T-helper 9 cell (primary cell): Measurements from ENCODE around the gene RNF182.
"Not testable (repeated sequence)": the region's sequence is repeated elsewhere in the genome, so short reads cannot be mapped to it uniquely, and the experiment has no call there.

Experiments used
- DNase-seq: peaks from one replicate; pipeline ENCODE4 v3.0.0-alpha.2; 2020
- total RNA-seq, 2 donors: gene quantifications; one replicate each; lab custom pipeline; 2026; lab: John Stamatoyannopoulos, UW

Gene RNF182, protein sequence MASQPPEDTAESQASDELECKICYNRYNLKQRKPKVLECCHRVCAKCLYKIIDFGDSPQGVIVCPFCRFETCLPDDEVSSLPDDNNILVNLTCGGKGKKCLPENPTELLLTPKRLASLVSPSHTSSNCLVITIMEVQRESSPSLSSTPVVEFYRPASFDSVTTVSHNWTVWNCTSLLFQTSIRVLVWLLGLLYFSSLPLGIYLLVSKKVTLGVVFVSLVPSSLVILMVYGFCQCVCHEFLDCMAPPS
- 0 to 0.42 reads per million in 2 donors for total RNA-seq

DNA sequence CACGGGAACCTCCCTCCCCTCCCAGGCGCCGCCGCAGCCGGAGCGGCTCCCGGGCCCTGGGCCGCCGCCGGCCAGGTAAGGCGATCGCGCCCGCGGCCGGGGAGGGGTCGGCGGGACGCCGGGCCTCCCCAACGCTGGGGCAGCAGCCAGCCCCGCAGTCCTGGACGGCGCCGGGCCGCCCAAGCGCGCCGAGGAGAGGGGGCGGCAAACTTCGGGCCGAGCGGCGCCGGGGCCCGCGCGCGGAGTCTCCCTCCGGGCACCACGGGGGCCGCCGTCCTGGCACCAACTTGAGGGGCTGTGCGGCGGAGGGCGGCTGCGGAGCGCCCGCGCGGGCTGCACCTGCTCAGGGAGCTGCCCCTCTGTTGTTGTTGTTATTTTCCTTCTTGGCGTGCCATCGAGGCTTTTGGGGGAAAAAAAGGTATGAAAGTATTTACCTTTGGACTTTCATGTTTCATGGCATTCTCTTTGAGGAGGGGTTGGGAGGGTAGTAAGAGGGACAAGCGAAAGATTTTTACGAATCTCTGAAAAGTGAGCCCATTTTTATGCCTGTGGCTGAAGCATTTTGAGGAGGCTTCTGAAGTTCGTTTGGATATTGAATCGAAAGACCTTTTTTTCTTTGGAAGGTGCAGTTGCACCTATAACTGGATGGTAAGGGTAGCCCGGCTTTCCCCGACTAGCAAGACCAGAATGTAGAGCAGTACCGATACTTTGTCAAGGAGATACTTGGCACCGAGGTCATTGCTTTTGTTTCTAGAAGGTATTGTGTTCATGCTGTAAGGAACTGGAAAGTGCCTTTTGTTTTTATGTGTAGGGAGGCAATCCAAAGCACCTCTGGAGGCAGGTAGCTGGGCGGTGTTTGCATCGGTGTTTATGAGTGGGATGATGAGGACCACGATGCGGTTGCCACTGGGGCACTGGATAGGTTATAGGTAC is at the start of gene RNF182:
Gene RNF182 (plus strand): TSS at position 4 of the 933 bp plus-strand sequence. CDS start 52,168 bp downstream, outside the sequence.
- DNase-seq = no peak

DNA sequence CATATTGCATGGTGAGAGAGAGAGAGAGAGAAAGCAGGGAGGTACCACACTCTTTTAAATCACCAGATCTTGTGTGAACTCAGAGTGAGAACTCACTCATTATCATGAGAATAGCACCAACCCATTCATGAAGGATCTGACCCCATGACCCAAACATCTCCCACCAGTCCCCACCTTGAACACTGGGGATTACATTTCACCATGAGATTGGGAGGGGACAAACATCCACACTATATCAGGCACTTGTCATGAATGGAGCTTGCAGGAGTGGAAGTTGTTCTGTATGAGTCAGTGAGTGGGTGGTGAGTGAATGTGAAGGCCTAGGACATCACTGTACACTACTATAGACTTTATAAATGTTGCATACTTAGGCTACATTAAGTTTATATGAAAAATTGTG is 47.7 kb upstream of the RNF182 start:
- no peak for DNase-seq

DNA sequence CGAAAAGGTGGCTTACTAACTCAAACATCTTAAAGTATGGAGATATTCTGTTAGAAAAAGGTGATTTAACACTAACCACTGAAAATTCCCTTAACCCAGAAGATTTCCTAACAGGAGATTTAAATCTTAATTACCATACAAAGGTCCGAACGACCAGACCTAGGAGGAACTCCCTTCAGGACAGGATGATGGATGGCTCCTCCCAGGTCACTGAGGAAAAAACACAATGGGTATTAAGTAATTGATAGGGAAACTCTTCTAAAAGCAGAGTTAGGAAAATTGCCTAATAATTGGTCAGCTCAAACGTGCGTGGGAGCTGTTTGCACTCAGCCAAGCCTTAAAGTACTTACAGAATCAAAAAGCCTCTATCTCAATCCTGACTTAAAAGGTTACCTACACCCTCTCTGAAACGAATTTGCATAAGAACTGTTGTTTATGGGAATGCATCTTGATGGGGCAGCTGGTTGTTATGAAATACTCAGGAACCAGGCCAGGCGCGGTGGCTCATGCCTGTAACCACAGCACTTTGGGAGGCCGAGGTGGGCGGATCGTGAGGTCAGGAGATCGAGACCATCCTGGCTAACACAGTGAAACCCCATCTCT is 44.6 kb upstream of the RNF182 start:
- DNase-seq = not testable (repeated sequence)

DNA sequence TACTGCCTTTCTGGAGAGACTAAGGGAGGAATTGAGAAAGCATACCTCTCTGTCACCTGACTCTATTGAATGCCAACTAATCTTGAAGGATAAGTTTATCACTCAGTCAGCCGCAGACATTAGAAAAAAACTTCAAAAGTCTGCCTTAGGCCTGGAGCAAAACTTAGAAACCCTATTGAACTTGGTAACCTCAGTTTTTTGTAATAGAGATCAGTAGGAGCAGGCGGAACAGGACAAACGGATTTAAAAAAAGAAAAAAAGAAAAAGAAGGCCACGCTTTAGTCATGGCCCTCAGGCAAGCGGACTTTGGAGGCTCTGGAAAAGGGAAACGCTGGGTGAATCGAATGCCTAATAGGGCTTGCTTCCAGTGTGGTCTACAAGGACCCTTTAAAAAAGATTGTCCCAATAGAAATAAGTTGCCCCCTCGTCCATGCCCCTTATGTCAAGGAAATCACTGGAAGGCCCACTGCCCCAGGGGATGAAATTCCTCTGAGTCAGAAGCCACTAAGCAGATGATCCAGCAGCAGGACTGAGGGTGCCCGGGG is 43.1 kb upstream of the RNF182 start:
- no peak for DNase-seq

DNA sequence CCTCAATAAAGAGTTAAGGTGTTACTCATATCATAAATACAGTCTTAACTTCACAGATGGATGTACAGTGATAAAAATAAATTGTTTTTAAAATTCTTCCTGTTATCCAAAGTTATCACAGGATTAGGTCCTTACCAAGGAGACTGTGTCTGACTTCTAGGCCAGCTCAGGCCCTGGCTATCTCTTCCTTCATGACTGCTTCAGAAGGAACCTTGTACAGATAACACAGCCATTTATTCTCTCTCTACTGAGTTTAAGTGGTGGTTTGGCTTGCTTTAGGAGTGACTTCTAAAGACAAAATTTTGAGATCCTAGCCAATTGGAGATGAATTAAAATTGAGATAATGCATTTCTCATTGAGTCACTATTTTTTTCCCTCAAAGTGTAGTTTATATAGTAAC is 40.8 kb upstream of the RNF182 start:
- DNase-seq = no peak

DNA sequence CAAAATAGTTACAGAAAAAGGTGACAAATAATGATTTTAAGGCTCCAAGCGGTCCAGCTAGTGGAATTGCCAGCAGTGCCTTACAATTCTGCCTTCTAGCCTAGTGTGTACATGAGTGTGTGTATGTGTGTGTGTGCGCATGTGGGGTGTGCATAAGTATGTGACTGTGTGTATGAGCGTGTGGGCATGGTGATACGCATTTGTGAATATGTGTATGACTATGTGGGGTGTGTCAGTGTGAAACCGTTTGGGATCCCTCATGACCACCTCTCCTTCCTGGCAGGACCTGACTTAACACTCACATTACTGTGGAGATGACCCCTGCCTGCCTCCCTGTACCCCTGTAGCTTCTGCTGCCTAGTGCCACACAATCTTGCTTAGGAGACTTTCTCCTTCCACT is 40.4 kb upstream of the RNF182 start:
- DNase-seq = no peak

DNA sequence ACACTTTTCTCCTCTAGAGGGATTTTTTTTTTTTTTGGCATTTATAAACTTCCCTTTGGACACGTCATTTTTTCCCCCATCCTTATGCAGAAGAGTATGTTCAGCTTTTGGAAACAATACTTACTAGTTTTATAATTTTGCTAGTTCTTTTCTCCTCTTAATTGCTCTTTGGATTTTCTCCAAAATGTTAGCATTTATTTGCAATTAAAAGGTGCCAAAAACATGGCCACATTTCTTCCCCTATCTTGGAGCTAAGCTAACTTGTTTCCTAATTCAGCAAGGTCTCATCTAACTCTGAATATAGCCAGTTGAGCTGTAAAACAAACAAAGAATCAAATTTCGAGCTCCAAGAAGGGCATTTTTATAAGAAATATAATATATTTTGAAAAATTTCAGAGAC is 39.2 kb upstream of the RNF182 start:
- DNase-seq = no peak

DNA sequence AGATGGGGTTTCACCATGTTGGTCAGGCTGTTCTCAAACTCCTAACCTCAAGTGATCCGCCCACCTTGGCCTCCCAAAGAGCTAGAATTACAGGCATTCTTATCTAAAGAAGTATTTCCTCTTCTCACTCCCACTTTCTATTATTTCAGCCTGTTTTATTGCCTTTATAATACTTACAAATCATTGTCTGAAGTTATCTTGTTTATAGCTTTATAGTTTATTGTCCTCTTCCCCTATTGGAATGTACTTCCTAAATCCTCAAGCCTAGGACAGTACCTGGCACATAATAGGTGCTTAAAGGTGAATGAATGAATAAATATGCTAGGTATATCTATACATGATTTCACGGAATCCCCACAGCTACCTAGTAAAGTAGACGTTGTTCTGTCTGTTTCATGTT is 37.8 kb upstream of the RNF182 start:
- no peak for DNase-seq

DNA sequence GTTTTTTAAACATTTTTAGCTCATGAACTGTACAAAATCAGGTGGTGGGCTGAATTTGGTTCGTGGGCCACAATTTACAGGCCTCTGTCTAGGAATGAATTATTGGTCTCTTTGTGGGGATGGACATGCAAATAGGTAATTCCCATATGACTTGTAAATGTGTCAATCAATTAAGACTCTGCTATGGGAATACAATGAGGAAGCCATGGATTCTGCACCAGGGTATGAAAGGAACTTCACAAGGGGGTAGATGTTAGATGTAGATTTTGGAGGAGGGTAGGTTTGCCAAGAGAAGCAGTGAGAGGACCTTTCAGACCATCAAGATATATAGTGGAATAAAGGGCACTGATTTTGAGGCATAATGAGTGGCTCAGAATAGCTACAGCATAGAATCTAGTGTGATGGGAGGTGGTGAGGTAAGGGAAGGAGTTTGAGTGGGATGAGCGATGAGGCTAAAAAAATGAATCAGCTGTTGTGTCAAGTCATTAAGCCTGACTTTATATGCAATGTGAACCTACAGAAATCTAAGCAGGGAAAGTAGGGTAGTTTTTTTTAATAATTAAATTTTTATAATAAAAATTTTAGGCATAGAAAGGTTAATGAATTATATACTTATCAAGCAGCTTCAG is 32.6 kb upstream of the RNF182 start:
- no peak for DNase-seq

DNA sequence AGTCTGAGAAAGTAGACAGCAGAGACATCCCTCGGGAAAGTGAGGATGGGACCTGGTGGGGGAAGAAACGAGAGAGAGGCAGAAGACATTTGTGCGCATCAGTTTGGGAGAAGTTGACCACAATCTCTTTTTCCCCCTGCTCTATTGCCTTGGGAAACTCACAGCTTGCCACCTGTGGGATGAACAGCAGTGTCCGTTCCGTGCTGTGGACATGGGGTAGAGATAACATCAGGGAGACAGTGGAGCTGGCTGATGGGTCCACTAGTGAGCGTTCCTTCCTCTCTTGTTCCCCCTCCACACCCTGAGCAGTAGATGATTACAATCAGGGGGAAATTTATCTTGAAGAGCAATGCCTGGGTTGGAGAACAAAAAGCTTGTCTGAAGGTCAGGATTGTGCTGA is 21.8 kb upstream of the RNF182 start:
- no peak for DNase-seq

DNA sequence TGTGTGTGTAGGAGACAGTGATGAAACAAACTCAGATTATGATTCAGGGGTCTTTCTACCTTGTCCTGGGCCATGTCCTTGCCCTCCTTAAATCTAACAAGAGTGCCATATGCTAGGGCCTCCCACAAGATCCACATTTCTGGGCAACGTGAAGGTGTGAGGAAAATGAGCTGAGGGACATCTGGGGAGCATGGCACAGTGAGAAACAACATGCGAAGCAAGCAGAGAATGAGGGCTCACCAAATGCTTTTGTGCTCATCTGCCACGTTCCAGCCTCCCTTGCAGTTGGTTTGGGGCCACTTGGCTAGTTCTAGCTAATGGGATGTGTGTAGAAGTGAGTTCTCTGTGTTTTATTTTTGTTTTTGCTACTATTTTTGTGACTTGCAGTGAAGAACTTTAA is 21.4 kb upstream of the RNF182 start:
- DNase-seq = no peak

DNA sequence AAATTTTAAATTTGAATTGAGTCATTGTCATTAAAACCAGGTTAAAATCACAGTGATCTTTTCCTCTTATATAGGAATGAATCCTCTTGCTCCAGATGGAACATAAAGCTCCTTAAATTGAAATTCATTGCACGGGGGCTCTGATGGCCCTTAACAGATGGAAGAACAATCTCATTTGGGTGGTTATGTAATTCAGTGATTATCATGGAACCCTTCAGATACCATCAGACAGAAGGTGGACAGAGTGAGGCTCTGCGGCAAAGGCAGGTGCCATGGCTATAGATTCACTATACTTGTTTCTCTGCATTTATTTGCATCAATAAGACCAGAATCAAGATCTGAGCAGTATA is 17.8 kb upstream of the RNF182 start:
- no peak for DNase-seq

DNA sequence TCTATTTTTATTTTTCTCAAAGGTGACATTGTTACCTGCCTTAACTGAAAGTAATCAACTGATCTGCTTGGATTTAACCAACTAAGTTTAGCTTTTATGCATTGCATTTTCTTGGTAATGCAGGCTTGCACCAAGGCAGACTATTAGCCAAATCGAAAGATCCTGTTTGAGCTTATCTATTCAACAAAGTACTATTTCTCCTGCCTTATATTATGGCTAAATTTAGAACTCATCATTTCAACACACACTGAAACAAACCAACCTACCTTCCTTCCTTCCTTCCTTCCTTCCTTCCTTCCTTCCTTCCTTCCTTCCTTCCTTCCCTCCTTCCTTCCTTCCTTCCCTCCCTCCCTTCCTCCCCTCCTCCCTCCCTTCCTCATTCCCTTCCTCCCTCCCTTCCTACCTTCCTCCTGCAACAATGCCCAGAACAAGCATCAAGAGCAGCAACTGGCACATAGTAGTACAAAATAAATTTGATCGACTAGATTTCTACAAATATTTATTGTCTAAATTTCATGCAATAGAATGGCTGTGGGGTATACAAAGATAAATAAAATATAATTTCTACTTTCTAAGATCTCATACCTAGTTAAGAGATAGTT is 17.0 kb upstream of the RNF182 start:
- DNase-seq = no peak

DNA sequence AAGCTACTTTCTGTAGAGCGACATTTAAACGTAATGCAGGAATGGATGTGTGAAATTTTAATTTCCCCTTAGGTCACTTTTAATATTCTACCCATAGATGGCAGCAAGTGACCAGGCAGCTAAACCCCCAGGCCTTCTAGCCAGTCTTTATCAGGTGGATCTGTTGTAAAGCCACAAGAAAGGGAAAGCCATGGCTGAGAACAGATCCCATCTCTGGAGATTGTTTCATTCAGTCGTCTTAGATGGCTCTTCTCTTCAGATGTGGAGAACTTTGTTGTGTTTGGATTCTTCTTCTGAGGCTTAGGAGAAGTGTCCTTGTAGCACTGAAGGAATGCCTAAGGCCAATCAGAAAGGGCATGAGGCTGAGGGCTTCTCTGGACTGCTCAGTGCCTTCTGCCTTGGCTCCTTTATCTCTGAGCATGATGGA is 15.8 kb upstream of the RNF182 start:
- DNase-seq = peak; percentile 15

DNA sequence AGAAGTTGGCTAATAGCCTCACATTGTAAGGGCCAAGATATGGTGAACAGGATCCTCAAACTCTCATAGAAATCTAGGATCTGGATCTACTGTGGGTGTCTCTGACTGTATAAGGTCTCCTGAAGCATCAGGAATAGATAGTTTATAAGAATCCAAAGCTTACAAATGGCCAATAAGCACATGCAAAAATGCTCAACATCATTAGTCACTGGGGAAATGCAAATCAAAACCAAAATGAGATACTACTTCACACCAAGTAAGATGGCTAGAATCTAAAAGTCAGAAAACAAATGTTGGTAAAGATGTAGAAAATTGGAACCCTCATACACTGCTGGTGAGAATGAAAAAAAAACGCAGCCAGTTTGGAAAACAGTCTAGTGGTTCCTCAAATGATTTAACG is 14.3 kb upstream of the RNF182 start:
- DNase-seq = no peak

DNA sequence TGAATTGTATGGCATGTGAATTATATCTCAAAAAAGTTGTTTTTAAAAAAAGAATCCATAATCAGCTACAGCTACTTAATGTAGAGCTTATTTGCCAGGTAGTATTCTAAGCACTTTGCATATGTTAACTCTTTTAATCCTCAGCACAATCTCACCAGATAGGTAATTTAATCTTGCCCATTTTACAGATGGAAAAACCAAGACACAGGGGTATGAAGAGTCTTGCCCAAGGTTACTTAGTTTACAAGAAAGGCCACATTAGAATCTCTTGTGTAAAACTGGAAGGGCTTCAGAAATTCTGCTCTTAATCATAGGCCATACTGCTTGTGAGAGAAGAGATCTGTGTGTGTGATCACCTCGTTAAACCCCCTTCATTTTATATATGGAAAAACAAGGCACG is 13.4 kb upstream of the RNF182 start:
- no peak for DNase-seq

DNA sequence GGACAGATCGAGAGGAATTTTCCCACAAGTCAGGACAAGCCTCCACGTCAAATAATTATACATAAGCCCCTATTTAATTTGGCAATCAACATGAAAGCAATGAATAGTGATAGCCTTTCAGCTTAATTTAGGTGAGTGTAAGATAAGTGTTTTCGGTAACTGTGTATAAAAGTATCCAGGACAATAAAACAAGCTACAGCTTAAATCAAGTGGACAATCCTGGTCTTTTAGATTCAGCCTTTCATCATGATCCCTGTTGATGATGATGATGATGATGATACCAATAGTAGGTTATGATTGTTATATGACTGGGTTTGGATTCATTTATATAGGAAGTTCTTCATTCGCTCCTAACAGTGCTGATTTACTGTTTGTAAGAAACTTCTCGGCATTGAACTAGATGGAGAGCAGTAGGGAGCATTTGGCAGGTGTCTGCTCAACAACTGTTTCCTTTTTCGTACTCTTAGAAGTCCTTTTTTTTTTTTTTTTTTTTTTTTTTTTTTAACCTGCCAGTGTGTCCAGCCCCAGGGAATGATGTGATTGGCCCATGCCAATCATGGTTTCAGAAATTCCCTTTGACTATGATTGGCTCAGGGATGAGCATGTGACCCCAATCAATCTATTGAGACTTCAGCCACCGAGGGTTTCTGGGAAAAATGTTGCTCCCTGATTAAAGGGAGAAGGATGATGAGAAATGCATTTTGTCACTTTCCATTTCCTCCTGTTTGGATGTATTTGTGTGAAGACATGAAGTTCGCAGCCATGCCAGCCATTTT is 11.3 kb upstream of the RNF182 start:
- no peak for DNase-seq

DNA sequence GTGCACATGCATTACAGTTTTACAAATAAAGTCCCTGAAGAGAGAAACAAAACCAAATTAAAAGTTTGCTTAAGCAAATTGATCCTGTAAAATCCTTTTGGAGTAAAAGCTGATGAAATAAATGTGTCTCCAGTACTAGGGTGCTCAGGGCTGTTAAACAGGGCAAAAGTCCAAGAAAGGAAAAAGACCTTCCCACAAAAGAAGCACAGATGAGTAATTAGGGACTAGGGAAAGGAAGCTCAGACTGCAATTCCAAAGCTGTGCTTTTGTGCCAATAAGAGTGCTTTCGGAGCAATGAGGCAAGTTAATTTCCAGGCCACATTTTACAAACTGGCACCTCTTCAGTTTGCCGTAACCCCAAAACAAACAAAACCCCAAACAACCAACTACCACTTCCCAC is 10.4 kb upstream of the RNF182 start:
- no peak for DNase-seq

DNA sequence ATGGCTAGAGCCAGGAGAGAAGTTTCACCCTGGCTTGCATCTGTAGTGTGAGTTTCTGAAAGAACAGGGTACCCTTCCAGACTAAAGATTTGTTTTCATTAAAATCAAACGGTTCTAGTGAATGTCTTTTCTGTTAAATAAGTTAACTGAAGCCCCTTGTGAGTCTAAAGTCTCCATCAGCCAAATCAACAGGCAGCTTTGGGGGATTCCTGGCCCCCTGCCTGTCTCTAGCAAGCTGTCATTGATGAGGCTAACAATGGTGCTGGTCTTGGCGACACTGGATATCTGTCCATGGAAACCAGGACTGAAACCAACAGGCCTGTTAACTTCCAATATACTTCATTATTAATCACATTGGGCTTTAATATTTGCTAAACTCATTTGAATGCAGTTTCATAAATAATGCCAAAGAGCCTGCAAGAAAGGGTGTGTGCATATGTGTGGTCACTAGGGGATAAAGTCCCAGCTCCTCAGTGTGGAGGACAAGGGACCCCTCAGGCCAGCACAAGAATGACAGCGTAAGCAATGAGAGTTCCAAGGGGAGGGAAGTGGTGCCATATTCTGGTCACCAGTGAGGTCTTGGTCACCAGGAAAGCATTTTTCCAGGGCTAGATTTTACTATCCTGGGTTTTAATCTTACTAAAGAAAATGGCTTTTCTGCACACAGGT is 9.1 kb upstream of the RNF182 start:
- DNase-seq = no peak

DNA sequence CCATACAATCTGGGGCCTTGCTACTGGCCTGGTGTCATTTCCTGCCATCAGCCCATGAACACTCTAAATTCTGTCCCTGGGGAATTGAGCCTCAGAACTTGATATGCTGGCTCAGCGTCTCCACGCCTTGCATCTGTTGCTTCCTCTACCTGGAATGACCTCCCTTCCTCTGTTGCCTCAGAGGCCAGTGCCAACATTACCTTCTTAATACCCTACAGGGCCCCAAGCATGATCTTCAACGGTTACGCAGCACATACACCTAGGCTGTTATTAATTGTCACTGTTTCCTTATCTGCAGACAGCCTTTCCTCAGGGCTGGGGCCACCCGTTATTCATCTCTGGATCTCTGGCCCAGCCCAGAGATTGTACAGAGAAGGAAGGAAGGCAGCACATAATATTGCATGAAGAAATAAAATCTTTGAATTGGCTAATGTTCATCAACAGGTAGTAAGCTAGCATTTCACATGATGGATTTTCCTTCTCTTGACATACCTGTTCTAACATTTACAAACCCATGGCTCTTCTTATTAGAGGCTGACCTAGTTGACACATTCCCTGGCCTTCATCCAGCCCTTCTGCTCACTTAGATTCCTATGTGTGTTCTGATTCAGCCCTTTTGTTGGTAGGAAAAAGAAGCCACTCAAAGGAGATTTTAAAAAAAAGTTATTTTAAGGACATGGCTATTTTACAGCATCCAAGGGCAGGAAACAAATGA is 8.4 kb upstream of the RNF182 start:
- DNase-seq = no peak

DNA sequence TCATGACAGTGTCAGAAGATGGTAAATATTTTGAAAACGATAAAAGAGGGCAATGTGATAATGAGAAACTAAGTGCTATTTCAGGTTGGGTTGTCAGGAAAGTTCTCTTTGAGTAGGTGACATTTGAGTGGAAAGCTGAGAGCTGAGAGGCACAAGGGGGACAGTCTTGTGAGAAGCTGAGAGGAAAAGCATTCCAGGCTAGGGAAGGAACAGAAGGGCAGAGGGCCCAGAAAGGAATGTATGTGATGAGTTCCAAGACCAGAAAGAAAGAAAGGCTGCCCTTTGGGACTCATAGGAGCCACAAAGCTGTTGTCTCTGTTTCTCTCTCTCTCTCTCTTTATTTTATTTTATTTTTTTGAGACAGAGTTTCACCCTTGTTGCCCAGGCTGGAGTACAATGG is 7.6 kb upstream of the RNF182 start:
- DNase-seq = no peak
